Kidney (tissue), 14 donors: ENCODE data around the gene SH3BP5L. TPM values are rescaled to one million over a fixed set of nuclear protein-coding genes. Genes with fewer than 3 reads are reported as not detected.
"Not testable (repeated sequence)": the region's sequence is repeated elsewhere in the genome, so short reads cannot be mapped to it uniquely, and the experiment has no call there.

ENCODE experiments used
- DNase-seq, 5 donors: peaks; one replicate each; pipeline ENCODE4 v3.0.0-alpha.2; 2013 to 2020
- FAIRE-seq: peaks from 2 replicates; lab custom pipeline; 2012; peaks lifted over from hg19 to GRCh38; lab: Jason Lieb, UNC
- H3K27ac ChIP-seq, 2 donors: one replicate each; pipeline ENCODE4 v1.7.0; 2013; ENCODE audit warnings: low read depth in 2 of 2, low read length in 2 of 2, inconsistent platforms in 1 of 2
- H3K27me3 ChIP-seq: one replicate; pipeline ENCODE4 v1.7.1; 2013; ENCODE audit warnings: low read length, inconsistent platforms; ENCODE audit not compliant: control insufficient read depth, insufficient read depth
- H3K36me3 ChIP-seq, 3 donors: one replicate each; pipeline versions ENCODE4 v1.7.0 to v1.7.1; 2013; ENCODE audit warnings: low read length in 3 of 3, control low read depth in 1 of 3, inconsistent platforms in 1 of 3; ENCODE audit not compliant: insufficient read depth in 3 of 3, control insufficient read depth in 2 of 3
- H3K4me1 ChIP-seq, 3 donors: one replicate each; pipeline versions ENCODE4 v1.7.0 to v1.7.1; 2013; ENCODE audit warnings: low read length in 3 of 3, inconsistent platforms in 1 of 3, low read depth in 1 of 3; ENCODE audit not compliant: control insufficient read depth in 2 of 3, insufficient read depth in 2 of 3
- H3K4me3 ChIP-seq, 3 donors: one replicate each; pipeline versions ENCODE4 v1.7.0 to v1.8.1; 2013; ENCODE audit warnings: low read length in 3 of 3, control low read depth in 1 of 3, inconsistent platforms in 1 of 3
- H3K9ac ChIP-seq, 3 donors: one replicate each; pipeline versions ENCODE4 v1.7.0 to v1.7.1; 2013; ENCODE audit warnings: low read length in 3 of 3, control low read depth in 1 of 3, inconsistent platforms in 1 of 3
- H3K9me3 ChIP-seq, 3 donors: one replicate each; pipeline versions ENCODE4 v1.7.0 to v1.7.1; 2013; ENCODE audit warnings: low read length in 3 of 3, control low read depth in 1 of 3, inconsistent platforms in 1 of 3; ENCODE audit not compliant: control insufficient read depth in 2 of 3, insufficient read depth in 1 of 3
- CTCF ChIP-seq: IDR thresholded peaks from 3 replicates; pipeline ENCODE4 v1.5.1; 2012; ENCODE audit warnings: mild to moderate bottlenecking, moderate library complexity, borderline replicate concordance; ENCODE audit not compliant: insufficient read depth; ENCODE audit errors: extremely low read depth
- intact Hi-C: fragments of 100-400 bp; cut with DNase I; formaldehyde crosslinking; loops from one replicate; pipeline ENCODE4 v1.11.1; 2022
- polyA plus RNA-seq: library from polyadenylated mRNA; stranded (reverse); fragments of 350-450 nt; fragmentation: Illumina TruSeq; extraction: RNeasy Lipid Tissue Mini Kit (QIAGEN cat#74804); gene quantifications from one replicate; pipeline ENCODE4 v1.2.3, GENCODE V29; 2014; ENCODE audit warnings: low read depth, low replicate concordance; ENCODE audit not compliant: insufficient read depth
- total RNA-seq: library from RNA; stranded (reverse); fragmentation: NEBNext Ultra II Directional; extraction: Animal tissue kit (Norgen Biotek cat#: 25700); gene quantifications from one replicate; pipeline ENCODE4 v1.2.1, GENCODE V29; 2021
- donor health status: control.
- donor health status: control.
- donor health status: control.
- donor health status: control.
- donor health status: control.
- donor health status: DM: yes; HTN: yes; CAD: no.
- donor health status: Normal renal cell carcinoma (clear cell type).

Gene SH3BP5L
- total and polyA plus RNA-seq, 2 donors from 2014 or later, result 16.6 to 24.9 TPM

GRCh38 chr1:248805876-248806275 lies 19.8 kb downstream of the SH3BP5L start:
- FAIRE-seq, result no peak

GRCh38 chr1:248804771-248805681 lies 20.7 kb downstream of the SH3BP5L start:
- intact Hi-C loops, result no loop called here

More at GRCh38 chr1:248805876-248806275, 19.8 kb downstream of the SH3BP5L start:
- DNase-seq, result no peak
- Histone ChIP-seq H3K27ac (no peak overlapping the region), H3K36me3 (no peaks in the 10 kb centered on the region), H3K27me3 (no peaks in the 10 kb centered on the region), H3K4me3 (no peak overlapping the region), H3K9ac (no peak overlapping the region), H3K9me3 (no peaks in the 10 kb centered on the region), H3K4me1 (peaks cover 0 to 28% (median 26%) of the 10 kb centered on the region in 3 donors)
- intact Hi-C loops, result no loop called here
- TF ChIP-seq CTCF, result no peak

GRCh38 chr1:248803501-248803900 lies 22.2 kb downstream of the SH3BP5L start:
- intact Hi-C loops, H3K4me3 ChIP-seq, DNase-seq, H3K9ac ChIP-seq, H3K27ac ChIP-seq, H3K27me3 ChIP-seq, H3K9me3 ChIP-seq, H3K36me3 ChIP-seq, FAIRE-seq: not testable (repeated sequence)
- peaks cover 0 to 28% (median 22%) of the 10 kb centered on the region in 3 donors for H3K4me1 ChIP-seq

More at GRCh38 chr1:248804771-248805681, 20.7 kb downstream of the SH3BP5L start:
- H3K27me3 ChIP-seq, result no peaks in the 10 kb centered on the region
- peaks cover 0 to 28% (median 22%) of the 10 kb centered on the region in 3 donors for H3K4me1 ChIP-seq
- no peak for FAIRE-seq
- DNase-seq, result no peak
- no peak overlapping the region for H3K4me3 ChIP-seq
- H3K9me3 ChIP-seq, result no peaks in the 10 kb centered on the region
- H3K27ac ChIP-seq, result no peak overlapping the region
- no peak for TF ChIP-seq CTCF
- H3K36me3 ChIP-seq, result no peaks in the 10 kb centered on the region
- H3K9ac ChIP-seq, result no peak overlapping the region

GRCh38 chr1:248802454-248802853 lies 23.3 kb downstream of the SH3BP5L start:
- FAIRE-seq, result no peak
- no peak overlapping the region for H3K4me3 ChIP-seq
- no peaks in the 10 kb centered on the region for H3K36me3 ChIP-seq

More at GRCh38 chr1:248802454-248802853, 23.3 kb downstream of the SH3BP5L start:
- DNase-seq, result no peak
- H3K4me1 ChIP-seq, result peaks cover 0 to 28% (median 22%) of the 10 kb centered on the region in 3 donors
- H3K9me3 ChIP-seq, result no peaks in the 10 kb centered on the region
- TF ChIP-seq CTCF, result no peak
- no peak overlapping the region for H3K9ac ChIP-seq
- H3K27ac ChIP-seq, result no peak overlapping the region
- intact Hi-C loops, result no loop called here
- H3K27me3 ChIP-seq, result no peaks in the 10 kb centered on the region
